Neural cell (in vitro differentiated cells): ENCODE measurements around the gene IQSEC1.

ENCODE experiments used
- CTCF ChIP-seq: fragments of 450-650 bp; IDR thresholded peaks from 2 replicates; pipeline ENCODE4 v1.5.1; 2014; ENCODE audit warnings: antibody characterized with exemption, mild to moderate bottlenecking, moderate library complexity; ENCODE audit not compliant: poor library complexity, severe bottlenecking
- EP300 ChIP-seq: fragments of 450-650 bp; conservative IDR thresholded peaks from 2 replicates; pipeline ENCODE4 v1.6.1; 2014; ENCODE audit warnings: antibody characterized with exemption, mild to moderate bottlenecking, moderate library complexity; ENCODE audit not compliant: poor library complexity, severe bottlenecking
- EZH2 ChIP-seq: fragments of 200-600, 300-800 bp; shearing (Covaris generic), sonication (generic); IDR thresholded peaks from 2 replicates; pipeline ENCODE4 v1.6.1; 2014; ENCODE audit warnings: antibody characterized with exemption, low read length, borderline replicate concordance, mild to moderate bottlenecking; ENCODE audit not compliant: insufficient read depth, poor library complexity, severe bottlenecking
- POLR2AphosphoS5 ChIP-seq: IDR thresholded peaks from 2 replicates; pipeline ENCODE4 v1.6.1; 2012
- RAD21 ChIP-seq: fragments of 450-650 bp; conservative IDR thresholded peaks from 2 replicates; pipeline ENCODE4 v1.6.1; 2014; ENCODE audit warnings: antibody characterized with exemption, mild to moderate bottlenecking, moderate library complexity
- TAF1 ChIP-seq: IDR thresholded peaks from 2 replicates; pipeline ENCODE4 v1.6.1; 2012; ENCODE audit warnings: low read depth

GRCh38 chr3:13018043-13018451 lies 55.2 kb downstream of the IQSEC1 start:
- no peak for TF ChIP-seq CTCF
- no peak for TF ChIP-seq EZH2
- TF ChIP-seq EP300, result no peak
- no peak for TF ChIP-seq POLR2AphosphoS5
- TF ChIP-seq RAD21, result no peak
- TF ChIP-seq TAF1, result no peak
